HepG2 (cell line): Measurements from ENCODE around the gene SLC1A4. TPM values are rescaled to one million over a fixed set of nuclear protein-coding genes. Genes with fewer than 3 reads are reported as not detected.

ENCODE experiments used
- AGO2 ChIP-seq: fragments of 200-400 bp; formaldehyde crosslinking; optimal IDR thresholded peaks from 2 replicates; pipeline ENCODE3; 2017; ENCODE audit warnings: mild to moderate bottlenecking, low read depth, low read length, moderate library complexity
- DR1 ChIP-seq: sonication (generic); formaldehyde crosslinking; IDR thresholded peaks from 2 replicates; pipeline ENCODE4 v1.8.0; 2021; ENCODE audit warnings: mild to moderate bottlenecking, missing genetic modification reagents, inconsistent platforms
- ELF3 ChIP-seq: IDR thresholded peaks from 2 replicates; pipeline ENCODE4 v1.6.1; 2016; ENCODE audit warnings: missing genetic modification reagents, missing compliant biosample characterization
- ELF4 ChIP-seq: sonication (generic); formaldehyde crosslinking; IDR thresholded peaks from 2 replicates; pipeline ENCODE4 v1.5.0; 2020; ENCODE audit warnings: missing genetic modification reagents, mild to moderate bottlenecking, moderate library complexity, borderline replicate concordance
- EP300 ChIP-seq, 3 experiments: sonication (generic) in 1 of 3; formaldehyde crosslinking in 1 of 3; IDR thresholded peaks; 2 replicates each; pipeline versions ENCODE4 v1.5.1 to v1.6.1; 2011 to 2020; ENCODE audit warnings: low read depth in 2 of 3, low read length in 2 of 3, borderline replicate concordance in 1 of 3, improper control_type of control experiment in 1 of 3, mild to moderate bottlenecking in 1 of 3, missing genetic modification reagents in 1 of 3, moderate library complexity in 1 of 3
- ETV5 ChIP-seq: IDR thresholded peaks from 2 replicates; pipeline ENCODE4 v1.6.1; 2018; ENCODE audit warnings: missing biosample characterization, missing genetic modification reagents, inconsistent platforms, borderline replicate concordance
- FOXK1 ChIP-seq: sonication (generic); formaldehyde crosslinking; IDR thresholded peaks from 2 replicates; pipeline ENCODE4 v1.4.0; 2020; ENCODE audit warnings: low read depth, missing genetic modification reagents, borderline replicate concordance
- HNRNPLL ChIP-seq: fragments of 200-400 bp; formaldehyde crosslinking; IDR thresholded peaks from 2 replicates; pipeline ENCODE4 v1.6.1; 2017; ENCODE audit warnings: mild to moderate bottlenecking, low read depth, low read length; ENCODE audit not compliant: poor library complexity, severe bottlenecking
- KLF6 ChIP-seq: IDR thresholded peaks from 2 replicates; pipeline ENCODE4 v1.8.0; 2016; ENCODE audit warnings: missing biosample characterization, missing genetic modification reagents
- KMT2B ChIP-seq: IDR thresholded peaks from 2 replicates; pipeline ENCODE4 v1.6.1; 2016; ENCODE audit warnings: missing genetic modification reagents, missing compliant biosample characterization
- MED8 ChIP-seq: sonication (generic); formaldehyde crosslinking; IDR thresholded peaks from 2 replicates; pipeline ENCODE4 v1.8.1; 2023; ENCODE audit warnings: mild to moderate bottlenecking, missing genetic modification reagents; ENCODE audit not compliant: insufficient replicate concordance
- SAP130 ChIP-seq: IDR thresholded peaks from 2 replicates; pipeline ENCODE4 v1.6.1; 2016; ENCODE audit warnings: low read depth
- SP4 ChIP-seq: sonication (generic); formaldehyde crosslinking; IDR thresholded peaks from 2 replicates; pipeline ENCODE4 v1.8.1; 2023; ENCODE audit warnings: mild to moderate bottlenecking, missing genetic modification reagents
- ZFP36L1 ChIP-seq: sonication (generic); formaldehyde crosslinking; IDR thresholded peaks from 2 replicates; pipeline ENCODE4 v1.8.0; 2022; ENCODE audit warnings: mild to moderate bottlenecking, missing genetic modification reagents, moderate library complexity
- ZNF224 ChIP-seq: sonication (generic); formaldehyde crosslinking; IDR thresholded peaks from 2 replicates; pipeline ENCODE4 v1.5.0; 2020; ENCODE audit warnings: mild to moderate bottlenecking, missing genetic modification reagents
- ZNF567 ChIP-seq: sonication (generic); formaldehyde crosslinking; IDR thresholded peaks from 2 replicates; pipeline ENCODE4 v1.8.1; 2023; ENCODE audit warnings: mild to moderate bottlenecking, missing genetic modification reagents, borderline replicate concordance
- polyA plus RNA-seq, 8 experiments: library from polyadenylated mRNA; depleted of rRNA in 3 of 8; stranded (reverse) in 7 of 8; unstranded in 1 of 8; fragments of >200 nt; fragmentation: Illumina TruSeq in 4 of 8; extraction: Trizol in 4 of 8; gene quantifications; 2 replicates each; pipeline versions ENCODE4 v1.2.1 to v1.2.3, GENCODE V29; 2011 to 2016; ENCODE audit warnings: low read depth in 4 of 8, missing spikeins in 1 of 8, mixed read lengths in 1 of 8; ENCODE audit not compliant: insufficient read depth in 1 of 8
- total RNA-seq, 5 experiments: library from RNA; depleted of rRNA; stranded (reverse); fragments of >200 nt; fragmentation: Illumina TruSeq; extraction: Trizol; gene quantifications; 2 replicates each; pipeline ENCODE4 v1.2.3, GENCODE V29; 2016; ENCODE audit warnings: low read depth in 1 of 5
- TF ChIP-seq, protein P1 (sequence below): sonication (generic); formaldehyde crosslinking; IDR thresholded peaks from 2 replicates; pipeline ENCODE4 v1.4.0; 2020; ENCODE audit warnings: missing genetic modification reagents
- TF ChIP-seq, protein P2 (sequence below): sonication (generic); formaldehyde crosslinking; IDR thresholded peaks from 2 replicates; pipeline ENCODE4 v1.4.0; 2020; ENCODE audit warnings: missing genetic modification reagents, mild to moderate bottlenecking, borderline replicate concordance
- TF ChIP-seq, protein P3 (sequence below): sonication (generic); formaldehyde crosslinking; IDR thresholded peaks from 2 replicates; pipeline ENCODE4 v1.4.0; 2020; ENCODE audit warnings: missing genetic modification reagents
- TF ChIP-seq, protein P4 (sequence below): sonication (generic); formaldehyde crosslinking; IDR thresholded peaks from 2 replicates; pipeline ENCODE4 v1.4.0; 2020; ENCODE audit warnings: missing genetic modification reagents
- TF ChIP-seq, protein P5 (sequence below): IDR thresholded peaks from 2 replicates; pipeline ENCODE4 v1.6.1; 2016; ENCODE audit warnings: control low read depth

SLC1A4 gene
- total and polyA plus RNA-seq, 2 of the 13 experiments (the other 11 are each of a cell fraction or from before 2014, with no cell fraction given) = 21.0 to 39.6 TPM

DNA sequence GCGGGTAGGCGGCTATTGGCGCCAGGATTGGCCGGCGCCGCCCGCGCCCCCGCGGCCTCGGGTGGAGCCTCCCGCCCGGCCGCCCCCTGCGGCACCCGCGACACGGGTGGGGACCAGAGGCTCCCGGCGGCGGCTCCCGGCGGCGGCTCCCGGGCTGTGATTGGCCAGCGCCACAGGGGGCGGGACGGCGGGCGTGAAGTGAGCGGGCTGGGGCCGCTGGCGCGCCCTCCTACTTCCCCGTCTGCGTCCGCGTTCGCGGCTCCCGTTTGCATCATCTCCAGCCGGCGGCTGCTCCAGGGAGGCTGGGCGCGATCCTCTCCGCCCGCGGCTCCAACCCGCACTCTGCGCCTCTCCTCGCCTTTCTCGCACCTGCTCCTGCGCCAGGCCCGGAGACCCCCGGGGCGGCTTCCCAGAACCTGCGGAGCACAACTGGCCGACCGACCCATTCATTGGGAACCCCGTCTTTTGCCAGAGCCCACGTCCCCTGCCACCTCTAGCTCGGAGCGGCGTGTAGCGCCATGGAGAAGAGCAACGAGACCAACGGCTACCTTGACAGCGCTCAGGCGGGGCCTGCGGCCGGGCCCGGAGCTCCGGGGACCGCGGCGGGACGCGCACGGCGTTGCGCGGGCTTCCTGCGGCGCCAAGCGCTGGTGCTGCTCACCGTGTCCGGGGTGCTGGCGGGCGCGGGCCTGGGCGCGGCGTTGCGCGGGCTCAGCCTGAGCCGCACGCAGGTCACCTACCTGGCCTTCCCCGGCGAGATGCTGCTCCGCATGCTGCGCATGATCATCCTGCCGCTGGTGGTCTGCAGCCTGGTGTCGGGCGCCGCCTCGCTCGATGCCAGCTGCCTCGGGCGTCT is at the start of gene SLC1A4 (continued):
- TF ChIP-seq AGO2 (peak; percentile 84), KMT2B (CRISPR knock-in tag) (no peak; the same call in 1 of the 2 replicates), SP4 (CRISPR knock-in tag) (peak; percentile 15; the same call in 1 of the 2 replicates), FOXK1 (0 out of 2 replicates have a peak, but pooled peaks have one; percentile 6), ELF4 (CRISPR knock-in tag) (no peak), ZNF224 (peak; percentile 88; the same call in 1 of the 2 replicates), ZFP36L1 (CRISPR knock-in tag) (no peak), ELF3 (CRISPR knock-in tag) (peak; percentile 69), SAP130 (CRISPR knock-in tag) (peak; percentile 61), ZNF567 (CRISPR knock-in tag) (0 out of 2 replicates have a peak, but pooled peaks have one; percentile 14), HNRNPLL (peak; percentile 82), DR1 (CRISPR knock-in tag) (peak; percentile 31; the same call in 1 of the 2 replicates), KLF6 (peak; percentile 52; the same call in 1 of the 2 replicates), ETV5 (CRISPR knock-in tag) (peak; percentile 18; the same call in 1 of the 2 replicates), MED8 (CRISPR knock-in tag) (peak; percentile 55), EP300 (IDR thresholded peaks at IDR 0.05; ENCODE audit: low read depth in 2 of 2, low read length in 2 of 2) (no peak), EP300 (CRISPR knock-in tag; IDR thresholded peaks at IDR 0.05; ENCODE audit: borderline replicate concordance) (no peak)
- TF ChIP-seq, protein P1, sequence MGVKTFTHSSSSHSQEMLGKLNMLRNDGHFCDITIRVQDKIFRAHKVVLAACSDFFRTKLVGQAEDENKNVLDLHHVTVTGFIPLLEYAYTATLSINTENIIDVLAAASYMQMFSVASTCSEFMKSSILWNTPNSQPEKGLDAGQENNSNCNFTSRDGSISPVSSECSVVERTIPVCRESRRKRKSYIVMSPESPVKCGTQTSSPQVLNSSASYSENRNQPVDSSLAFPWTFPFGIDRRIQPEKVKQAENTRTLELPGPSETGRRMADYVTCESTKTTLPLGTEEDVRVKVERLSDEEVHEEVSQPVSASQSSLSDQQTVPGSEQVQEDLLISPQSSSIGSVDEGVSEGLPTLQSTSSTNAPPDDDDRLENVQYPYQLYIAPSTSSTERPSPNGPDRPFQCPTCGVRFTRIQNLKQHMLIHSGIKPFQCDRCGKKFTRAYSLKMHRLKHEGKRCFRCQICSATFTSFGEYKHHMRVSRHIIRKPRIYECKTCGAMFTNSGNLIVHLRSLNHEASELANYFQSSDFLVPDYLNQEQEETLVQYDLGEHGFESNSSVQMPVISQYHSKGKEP (CRISPR knock-in tag) = 0 out of 2 replicates have a peak, but pooled peaks have one; percentile 50
- TF ChIP-seq, protein P2, sequence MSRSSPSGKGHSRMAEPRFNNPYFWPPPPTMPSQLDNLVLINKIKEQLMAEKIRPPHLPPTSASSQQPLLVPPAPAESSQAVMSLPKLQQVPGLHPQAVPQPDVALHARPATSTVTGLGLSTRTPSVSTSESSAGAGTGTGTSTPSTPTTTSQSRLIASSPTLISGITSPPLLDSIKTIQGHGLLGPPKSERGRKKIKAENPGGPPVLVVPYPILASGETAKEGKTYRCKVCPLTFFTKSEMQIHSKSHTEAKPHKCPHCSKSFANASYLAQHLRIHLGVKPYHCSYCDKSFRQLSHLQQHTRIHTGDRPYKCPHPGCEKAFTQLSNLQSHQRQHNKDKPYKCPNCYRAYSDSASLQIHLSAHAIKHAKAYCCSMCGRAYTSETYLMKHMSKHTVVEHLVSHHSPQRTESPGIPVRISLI (CRISPR knock-in tag) = peak; percentile 2; the same call in 1 of the 2 replicates
- TF ChIP-seq, protein P3, sequence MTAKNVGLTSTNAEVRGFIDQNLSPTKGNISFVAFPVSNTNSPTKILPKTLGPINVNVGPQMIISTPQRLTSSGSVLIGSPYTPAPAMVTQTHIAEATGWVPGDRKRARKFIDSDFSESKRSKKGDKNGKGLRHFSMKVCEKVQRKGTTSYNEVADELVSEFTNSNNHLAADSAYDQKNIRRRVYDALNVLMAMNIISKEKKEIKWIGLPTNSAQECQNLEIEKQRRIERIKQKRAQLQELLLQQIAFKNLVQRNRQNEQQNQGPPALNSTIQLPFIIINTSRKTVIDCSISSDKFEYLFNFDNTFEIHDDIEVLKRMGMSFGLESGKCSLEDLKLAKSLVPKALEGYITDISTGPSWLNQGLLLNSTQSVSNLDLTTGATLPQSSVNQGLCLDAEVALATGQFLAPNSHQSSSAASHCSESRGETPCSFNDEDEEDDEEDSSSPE = peak; percentile 72; the same call in 1 of the 2 replicates
- TF ChIP-seq, protein P4, sequence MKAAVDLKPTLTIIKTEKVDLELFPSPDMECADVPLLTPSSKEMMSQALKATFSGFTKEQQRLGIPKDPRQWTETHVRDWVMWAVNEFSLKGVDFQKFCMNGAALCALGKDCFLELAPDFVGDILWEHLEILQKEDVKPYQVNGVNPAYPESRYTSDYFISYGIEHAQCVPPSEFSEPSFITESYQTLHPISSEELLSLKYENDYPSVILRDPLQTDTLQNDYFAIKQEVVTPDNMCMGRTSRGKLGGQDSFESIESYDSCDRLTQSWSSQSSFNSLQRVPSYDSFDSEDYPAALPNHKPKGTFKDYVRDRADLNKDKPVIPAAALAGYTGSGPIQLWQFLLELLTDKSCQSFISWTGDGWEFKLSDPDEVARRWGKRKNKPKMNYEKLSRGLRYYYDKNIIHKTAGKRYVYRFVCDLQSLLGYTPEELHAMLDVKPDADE = peak; percentile 85; the same call in 1 of the 2 replicates
- TF ChIP-seq, protein P5, sequence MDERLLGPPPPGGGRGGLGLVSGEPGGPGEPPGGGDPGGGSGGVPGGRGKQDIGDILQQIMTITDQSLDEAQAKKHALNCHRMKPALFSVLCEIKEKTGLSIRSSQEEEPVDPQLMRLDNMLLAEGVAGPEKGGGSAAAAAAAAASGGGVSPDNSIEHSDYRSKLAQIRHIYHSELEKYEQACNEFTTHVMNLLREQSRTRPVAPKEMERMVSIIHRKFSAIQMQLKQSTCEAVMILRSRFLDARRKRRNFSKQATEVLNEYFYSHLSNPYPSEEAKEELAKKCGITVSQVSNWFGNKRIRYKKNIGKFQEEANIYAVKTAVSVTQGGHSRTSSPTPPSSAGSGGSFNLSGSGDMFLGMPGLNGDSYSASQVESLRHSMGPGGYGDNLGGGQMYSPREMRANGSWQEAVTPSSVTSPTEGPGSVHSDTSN (CRISPR knock-in tag) = no peak
